Activated CD4-positive, alpha-beta T cell treated with anti-CD3 and anti-CD28 coated beads, Interleukin-2, amount 10 ng/mL, durations not matched to agents 7 days and 5 days (primary cell): Measurements from ENCODE around the gene PPARA. TPM values are rescaled to one million over a fixed set of nuclear protein-coding genes. Genes with fewer than 3 reads are reported as not detected.
"Not testable (repeated sequence)": the region's sequence is repeated elsewhere in the genome, so short reads cannot be mapped to it uniquely, and the experiment has no call there.

Source experiments
- CTCF ChIA-PET: fragments of 350-600 bp; sonication (Branson Sonifier 250); formaldehyde crosslinking; loops from one replicate; lab custom pipeline; 2021; ENCODE audit warnings: antibody characterized with exemption; lab: Charles Lee
- POLR2A ChIA-PET: fragments of 350-600 bp; sonication (Branson Sonifier 250); formaldehyde crosslinking; loops from one replicate; lab custom pipeline; 2021; ENCODE audit warnings: antibody characterized with exemption; lab: Charles Lee
- DNase-seq: peaks from one replicate; pipeline ENCODE4 v3.0.0-alpha.2; 2020
- H3K27ac Mint-ChIP-seq: one replicate; pipeline ENCODE4 v1.8.0; 2021; ENCODE audit warnings: mild to moderate bottlenecking, moderate library complexity, mixed read lengths
- H3K27me3 Mint-ChIP-seq: one replicate; pipeline ENCODE4 v1.8.0; 2021; ENCODE audit warnings: mixed read lengths
- H3K36me3 Mint-ChIP-seq: one replicate; pipeline ENCODE4 v1.8.0; 2021; ENCODE audit warnings: low read depth, mixed read lengths
- H3K4me1 Mint-ChIP-seq: one replicate; pipeline ENCODE4 v1.8.0; 2021; ENCODE audit warnings: mixed read lengths
- H3K4me3 Mint-ChIP-seq: one replicate; pipeline ENCODE4 v1.8.0; 2021; ENCODE audit warnings: mild to moderate bottlenecking, moderate library complexity, mixed read lengths
- H3K9me3 Mint-ChIP-seq: one replicate; pipeline ENCODE4 v1.8.0; 2021; ENCODE audit warnings: mixed read lengths
- total RNA-seq, 2 experiments: library from RNA; stranded (reverse); gene quantifications; one replicate each; pipeline ENCODE4 v1.2.3, GENCODE V29; 2021

The PPARA gene
- total RNA-seq, 2 experiments from 2014 or later = 9.5 to 9.7 TPM

DNA sequence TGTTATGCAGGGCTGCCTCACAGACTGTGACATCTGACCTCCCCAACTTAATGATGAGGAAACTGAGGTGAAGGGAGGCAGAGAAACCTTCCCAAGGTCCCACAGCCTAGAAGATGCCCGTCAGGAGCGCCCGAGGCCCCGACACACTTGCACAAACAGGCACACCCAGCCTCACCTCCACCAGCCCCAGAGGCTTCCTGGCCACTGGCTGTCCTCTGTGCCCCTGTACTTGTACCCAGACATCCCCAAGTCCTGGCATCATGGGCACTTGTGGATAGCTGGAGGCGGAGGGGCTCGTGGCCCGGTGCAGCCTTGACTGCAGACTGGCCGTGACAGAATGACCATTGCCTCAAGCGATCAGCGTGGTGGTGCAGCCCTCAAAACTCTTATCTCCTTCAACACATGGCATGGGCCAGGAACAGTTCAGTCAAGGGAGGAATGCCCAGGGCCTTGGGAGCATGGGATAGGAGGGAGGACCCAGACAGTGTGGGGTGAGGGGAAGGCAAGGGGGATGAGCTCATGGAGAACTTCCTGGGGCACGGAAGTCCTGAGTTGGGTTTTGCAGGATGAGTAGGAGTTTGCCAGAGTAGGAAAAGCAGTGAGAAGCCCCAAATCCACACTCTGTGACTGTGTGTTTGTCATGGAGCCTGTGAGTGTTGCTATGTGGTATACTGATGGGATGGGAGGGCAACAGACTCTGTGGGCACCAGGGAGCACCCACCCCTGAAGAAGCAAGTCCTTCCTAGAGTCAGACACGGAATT is 25.8 kb upstream of the PPARA start:
- Mint-ChIP-seq H3K36me3 (no peaks in the 10 kb centered on the region), H3K4me3 (no peak overlapping the region), H3K27me3 (no peaks in the 10 kb centered on the region), H3K27ac (no peak overlapping the region), H3K4me1 (no peaks in the 10 kb centered on the region), H3K9me3 (no peaks in the 10 kb centered on the region)
- DNase-seq = no peak
- ChIA-PET CTCF (no interaction called here), POLR2A (interaction anchor here (0.7 kb wide), 1 partner anchor 9 kb away, joined by 3 read pairs; no protein-coding TSS in a partner anchor)

DNA sequence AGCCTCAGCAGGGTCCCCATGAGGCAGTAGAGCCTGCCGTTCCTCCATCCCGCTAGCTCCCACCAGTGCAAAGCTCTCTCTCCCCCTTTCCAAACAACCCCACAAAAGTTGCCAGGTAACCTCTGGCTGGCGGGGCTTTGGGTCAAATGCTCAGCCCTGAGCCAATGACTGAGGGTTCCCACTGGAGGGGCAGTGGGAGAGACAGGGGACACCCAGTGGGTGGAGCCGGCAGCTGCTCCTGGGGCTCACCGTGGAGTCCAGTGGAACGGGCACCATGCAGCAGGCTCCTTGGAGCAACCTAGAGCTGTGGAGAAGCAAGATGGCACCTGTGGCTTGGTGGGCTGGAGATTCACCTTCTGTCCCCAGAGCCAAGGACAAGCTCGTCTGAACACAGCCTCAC is 25.0 kb upstream of the PPARA start:
- H3K9me3 Mint-ChIP-seq = no peaks in the 10 kb centered on the region
- H3K4me1 Mint-ChIP-seq = no peaks in the 10 kb centered on the region
- H3K4me3 Mint-ChIP-seq = no peak overlapping the region
- POLR2A ChIA-PET = interaction anchor here (0.6 kb wide), 1 partner anchor 152 kb away, joined by 3 read pairs; no protein-coding TSS in a partner anchor
- H3K36me3 Mint-ChIP-seq = no peaks in the 10 kb centered on the region
- no peaks in the 10 kb centered on the region for H3K27me3 Mint-ChIP-seq
- CTCF ChIA-PET = interaction anchor here (1.0 kb wide), 1 partner anchor 8 kb away, joined by 3 read pairs; no protein-coding TSS in a partner anchor
- DNase-seq = no peak
- H3K27ac Mint-ChIP-seq = no peak overlapping the region

DNA sequence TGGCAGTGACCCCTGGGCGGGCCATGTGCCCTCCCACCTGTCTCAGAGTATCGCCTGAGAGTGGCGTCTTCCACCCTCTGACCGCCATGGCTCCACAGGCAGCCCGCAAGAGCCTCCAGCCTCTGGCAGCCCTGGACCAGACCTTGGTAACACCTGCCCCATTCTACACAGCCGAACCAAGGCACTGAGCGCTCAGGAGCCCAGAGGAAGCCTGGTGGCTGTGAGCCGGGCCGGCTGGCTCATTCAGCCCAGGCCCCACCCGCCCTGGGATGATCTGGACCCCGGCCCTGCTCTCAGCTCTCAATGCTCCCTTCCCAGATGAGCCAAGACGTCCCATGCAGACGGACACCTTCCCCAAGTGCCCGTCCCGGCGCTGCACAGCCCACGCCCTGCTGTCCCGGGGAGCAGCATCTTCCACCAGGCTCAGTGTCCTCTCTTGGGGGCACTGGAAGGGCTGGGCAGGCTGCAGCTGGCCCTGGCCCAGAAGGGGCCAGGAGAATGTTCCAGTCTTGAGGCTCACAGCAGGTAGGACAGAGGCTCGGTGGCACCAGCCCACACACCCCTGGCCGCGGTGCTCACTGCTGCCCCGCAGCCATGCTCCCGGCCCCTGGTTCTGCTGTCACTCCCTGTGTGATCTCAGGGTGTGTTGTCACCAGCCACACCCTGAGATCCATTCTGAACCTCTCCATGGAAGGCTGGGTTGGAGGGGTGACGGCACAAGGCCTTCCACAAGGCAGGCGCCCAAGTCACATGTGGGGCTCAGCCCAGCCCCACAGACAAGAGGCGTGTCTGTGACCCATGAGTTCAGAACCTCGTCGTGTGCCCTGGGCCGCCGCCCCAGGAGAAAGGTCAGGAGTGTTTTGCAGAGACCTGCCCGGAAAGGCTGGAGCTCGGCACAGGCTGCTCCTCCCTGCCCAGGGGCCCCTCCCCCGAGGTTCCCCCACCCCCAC is 24.2 kb upstream of the PPARA start:
- no peaks in the 10 kb centered on the region for H3K9me3 Mint-ChIP-seq
- H3K36me3 Mint-ChIP-seq = no peaks in the 10 kb centered on the region
- no peaks in the 10 kb centered on the region for H3K4me1 Mint-ChIP-seq
- H3K27ac Mint-ChIP-seq = no peak overlapping the region
- no peak for DNase-seq
- no peaks in the 10 kb centered on the region for H3K27me3 Mint-ChIP-seq
- POLR2A ChIA-PET = interaction anchor here (0.6 kb wide), 1 partner anchor 151 kb away, joined by 3 read pairs; no protein-coding TSS in a partner anchor
- no peak overlapping the region for H3K4me3 Mint-ChIP-seq
- CTCF ChIA-PET = interaction anchor here (1.0 kb wide), 1 partner anchor 9 kb away, joined by 3 read pairs; no protein-coding TSS in a partner anchor

DNA sequence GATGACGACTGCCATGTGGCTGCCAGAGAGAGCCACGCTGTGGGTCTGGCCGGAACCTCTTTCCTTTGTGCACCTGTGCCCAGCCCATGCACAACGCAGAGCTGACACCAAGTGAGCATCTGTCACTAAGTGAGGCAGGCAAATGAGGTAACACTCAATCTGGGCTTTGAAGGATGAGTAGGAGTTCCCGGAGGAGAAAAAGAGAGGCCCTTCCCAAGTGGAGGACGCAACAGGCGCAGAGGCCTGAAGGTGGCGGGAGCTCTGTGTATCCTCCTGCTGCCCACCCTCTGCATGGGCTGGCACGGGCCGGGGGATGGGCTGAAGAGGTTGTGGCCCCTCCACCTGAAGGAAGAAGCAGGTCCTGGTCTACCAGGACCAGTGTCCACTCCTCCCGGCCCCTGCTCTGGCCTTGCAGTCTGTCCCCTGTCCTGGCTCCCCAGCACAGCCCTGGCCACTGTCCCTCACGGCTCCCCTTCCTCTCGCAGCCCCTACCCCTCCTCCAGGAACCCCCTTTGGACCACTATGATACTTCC is 23.4 kb upstream of the PPARA start:
- H3K27me3 Mint-ChIP-seq = no peaks in the 10 kb centered on the region
- H3K4me3 Mint-ChIP-seq = no peak overlapping the region
- no peak overlapping the region for H3K27ac Mint-ChIP-seq
- no peaks in the 10 kb centered on the region for H3K4me1 Mint-ChIP-seq
- ChIA-PET CTCF (no interaction called here), POLR2A (no interaction called here)
- H3K36me3 Mint-ChIP-seq = no peaks in the 10 kb centered on the region
- DNase-seq = no peak
- no peaks in the 10 kb centered on the region for H3K9me3 Mint-ChIP-seq

DNA sequence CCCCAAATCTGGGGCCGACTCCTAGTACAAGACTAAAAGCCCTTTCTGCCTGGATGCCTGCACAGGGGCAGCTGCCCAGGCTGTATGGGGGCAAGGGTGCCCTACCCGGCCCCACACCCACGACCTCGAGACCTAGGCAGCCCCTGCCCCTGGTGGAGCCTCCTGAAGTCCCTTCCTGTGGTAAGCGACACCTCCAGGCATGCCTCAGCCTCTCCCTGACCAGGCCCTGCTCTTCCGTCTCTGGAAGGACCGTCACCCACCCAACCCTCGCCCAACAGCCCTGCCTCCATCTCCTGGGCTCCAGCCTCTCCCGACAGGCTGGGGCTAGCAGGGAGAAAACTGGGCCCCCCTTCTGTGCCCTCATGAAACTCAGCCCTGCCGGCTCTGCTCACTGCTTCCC is 22.8 kb upstream of the PPARA start:
- no peaks in the 10 kb centered on the region for H3K9me3 Mint-ChIP-seq
- no peak overlapping the region for H3K27ac Mint-ChIP-seq
- H3K4me1 Mint-ChIP-seq = no peaks in the 10 kb centered on the region
- no peaks in the 10 kb centered on the region for H3K36me3 Mint-ChIP-seq
- no peak for DNase-seq
- no peaks in the 10 kb centered on the region for H3K27me3 Mint-ChIP-seq
- no peak overlapping the region for H3K4me3 Mint-ChIP-seq
- ChIA-PET POLR2A (no interaction called here), CTCF (no interaction called here)

DNA sequence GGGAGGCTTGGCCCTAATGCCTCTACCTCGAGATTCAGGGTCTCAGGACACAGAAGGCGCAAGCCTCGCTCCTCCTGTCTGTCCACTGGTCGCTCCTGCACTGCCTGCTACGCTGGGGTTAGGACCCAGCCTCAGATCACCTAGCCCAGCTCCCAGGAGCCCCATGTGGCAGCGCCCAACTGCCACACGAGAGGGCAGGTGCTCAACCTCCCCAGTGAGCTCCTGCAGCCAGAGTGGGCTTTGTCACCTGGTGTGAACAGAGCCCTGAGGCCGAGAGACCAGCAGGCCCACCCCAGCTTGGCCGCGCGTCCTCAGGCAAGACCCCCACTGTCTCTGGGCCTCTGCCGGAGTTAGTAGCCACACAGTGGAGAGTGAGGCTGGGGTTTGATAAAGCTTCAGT is 21.7 kb upstream of the PPARA start:
- CTCF ChIA-PET = no interaction called here
- H3K36me3 Mint-ChIP-seq = no peaks in the 10 kb centered on the region
- no peaks in the 10 kb centered on the region for H3K4me1 Mint-ChIP-seq
- H3K4me3 Mint-ChIP-seq = no peak overlapping the region
- POLR2A ChIA-PET = no interaction called here
- H3K27ac Mint-ChIP-seq = no peak overlapping the region
- DNase-seq = no peak
- no peaks in the 10 kb centered on the region for H3K27me3 Mint-ChIP-seq
- no peaks in the 10 kb centered on the region for H3K9me3 Mint-ChIP-seq

DNA sequence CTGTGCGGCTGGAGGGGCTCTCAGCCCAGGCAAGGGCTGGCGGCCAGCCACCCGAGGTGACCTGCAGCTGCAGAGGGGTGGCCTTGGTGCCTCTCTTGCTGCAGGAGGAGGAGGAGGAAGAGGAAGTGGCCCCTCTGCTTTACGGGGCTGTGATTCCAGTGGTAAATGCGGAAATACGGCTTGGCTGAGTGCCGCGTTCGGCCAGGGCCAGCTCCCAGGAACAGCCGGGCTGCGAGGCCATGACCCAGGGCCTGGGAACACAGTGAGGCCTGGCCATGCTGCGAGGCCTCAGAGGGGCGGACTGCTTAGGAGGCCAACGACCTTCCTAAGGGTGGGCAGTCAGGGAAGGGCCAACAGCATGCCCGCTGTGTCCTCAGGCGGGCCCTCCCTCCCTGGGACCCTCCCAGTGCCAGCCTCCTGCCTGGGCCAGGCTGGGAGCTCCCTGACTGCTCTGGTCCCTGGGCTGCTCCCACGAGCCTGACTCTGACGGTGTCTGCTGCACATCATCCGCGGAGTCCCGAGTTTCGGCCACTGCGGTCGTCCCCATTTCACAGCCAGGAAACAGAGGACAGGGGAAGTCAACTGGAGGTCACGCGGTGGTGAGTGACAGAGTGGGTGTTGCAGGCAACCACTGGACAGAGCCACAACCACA is 20.8 kb upstream of the PPARA start:
- no peak for DNase-seq
- Mint-ChIP-seq H3K4me3 (no peak overlapping the region), H3K4me1 (no peaks in the 10 kb centered on the region), H3K36me3 (no peaks in the 10 kb centered on the region), H3K27me3 (no peaks in the 10 kb centered on the region), H3K27ac (no peak overlapping the region), H3K9me3 (no peaks in the 10 kb centered on the region)
- POLR2A ChIA-PET = no interaction called here
- CTCF ChIA-PET = no interaction called here

DNA sequence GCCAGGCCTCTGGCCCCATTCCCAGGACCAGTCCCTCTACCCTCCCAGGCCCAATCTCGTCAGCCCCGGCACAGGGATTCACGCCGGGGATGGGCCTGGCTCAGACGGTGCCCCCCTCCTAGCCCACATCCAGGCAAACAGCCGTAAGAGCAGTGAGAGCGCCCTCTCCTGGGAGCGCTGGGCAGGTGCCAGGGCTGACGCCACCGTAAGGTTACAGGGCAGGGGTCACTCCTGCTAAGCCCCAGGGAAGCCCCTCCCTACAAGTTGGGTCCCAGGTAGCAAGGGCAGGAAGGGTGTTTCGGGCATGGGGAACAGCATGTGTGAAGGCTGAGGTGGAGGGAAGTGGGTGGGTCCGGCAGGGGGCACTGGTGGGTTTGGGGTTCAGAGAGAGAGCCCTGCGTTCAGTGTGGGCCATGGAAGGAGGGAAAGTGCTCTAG is 19.2 kb upstream of the PPARA start:
- H3K9me3 Mint-ChIP-seq = no peaks in the 10 kb centered on the region
- no peak overlapping the region for H3K27ac Mint-ChIP-seq
- POLR2A ChIA-PET = no interaction called here
- no peak overlapping the region for H3K4me3 Mint-ChIP-seq
- H3K27me3 Mint-ChIP-seq = no peaks in the 10 kb centered on the region
- H3K4me1 Mint-ChIP-seq = no peaks in the 10 kb centered on the region
- CTCF ChIA-PET = no interaction called here
- DNase-seq = no peak
- no peaks in the 10 kb centered on the region for H3K36me3 Mint-ChIP-seq

DNA sequence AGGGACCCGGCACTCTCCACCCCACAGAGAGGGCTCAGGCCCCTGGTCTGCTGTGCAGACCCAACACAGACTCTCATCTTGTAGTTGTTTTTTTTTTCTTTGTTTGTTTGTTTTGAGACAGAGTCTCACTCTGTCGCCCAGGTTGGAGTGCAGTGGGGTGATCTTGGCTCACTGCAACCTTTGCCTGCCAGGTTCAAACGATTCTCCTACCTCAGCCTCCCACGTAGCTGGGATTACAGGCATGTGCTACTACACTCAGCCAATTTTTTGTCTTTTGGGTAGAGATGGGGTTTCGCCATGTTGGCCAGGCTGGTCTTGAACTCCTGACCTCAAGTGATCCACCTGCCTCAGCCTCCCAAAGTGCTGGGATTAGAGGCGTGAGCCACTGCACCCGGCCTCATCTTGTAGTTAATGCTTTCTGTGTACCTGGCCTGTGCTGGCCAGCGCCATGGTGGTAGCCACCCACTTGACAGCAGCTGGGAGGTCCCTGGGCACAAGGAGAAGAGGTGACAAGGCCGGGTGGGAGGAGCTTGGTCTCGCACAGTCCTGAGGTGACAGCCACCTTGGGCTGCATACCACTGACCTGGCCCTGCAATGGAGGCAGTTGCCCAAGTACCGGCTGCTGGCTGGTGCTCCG is 18.0 kb upstream of the PPARA start:
- H3K27me3 Mint-ChIP-seq, H3K4me3 Mint-ChIP-seq, H3K9me3 Mint-ChIP-seq, POLR2A ChIA-PET, DNase-seq, H3K27ac Mint-ChIP-seq, H3K36me3 Mint-ChIP-seq, H3K4me1 Mint-ChIP-seq: not testable (repeated sequence)
- CTCF ChIA-PET = interaction anchor here (1.5 to 1.6 kb wide), 2 partner anchors 15 to 126 kb away, joined by 3 read pairs; no protein-coding TSS in a partner anchor

DNA sequence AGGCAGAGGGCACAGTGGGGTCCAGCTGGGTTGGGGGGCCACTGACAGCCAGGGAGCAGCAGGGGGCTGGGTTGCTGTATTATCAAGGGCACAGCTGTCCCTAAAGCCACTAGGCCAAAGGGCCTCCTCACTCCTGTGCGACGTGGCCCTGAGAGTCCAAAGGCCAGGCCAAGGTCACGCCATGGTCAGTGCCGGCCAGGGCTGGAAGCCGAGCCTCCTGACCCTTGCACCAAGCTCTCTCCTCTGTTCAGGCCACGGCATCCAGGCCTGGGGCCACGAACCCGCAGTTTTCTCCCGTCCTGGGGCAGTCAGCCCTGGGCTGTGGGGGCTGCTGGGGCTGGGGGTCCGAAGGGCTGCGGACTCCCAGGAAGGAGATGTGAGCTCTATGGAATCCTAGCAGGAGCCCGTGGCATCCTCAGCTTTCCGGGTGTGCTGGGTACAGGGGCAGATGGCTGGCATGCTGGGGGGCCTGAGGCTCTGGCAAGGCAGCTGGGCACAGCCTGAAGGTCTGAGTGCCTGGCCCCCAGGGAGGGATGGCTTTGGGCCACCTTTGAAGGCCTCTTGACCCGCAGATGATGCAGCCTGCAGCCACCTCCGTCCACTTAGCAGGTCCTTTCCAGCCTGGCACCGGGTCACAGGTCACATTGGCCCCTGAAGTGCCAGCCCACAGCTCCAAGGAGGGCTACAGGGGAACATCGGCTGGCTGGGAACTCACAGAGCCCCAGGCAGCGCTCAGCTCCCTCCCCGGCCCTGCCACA is 17.3 kb upstream of the PPARA start:
- DNase-seq = no peak
- ChIA-PET POLR2A (interaction anchor here (0.6 kb wide), 1 partner anchor 9 kb away, joined by 3 read pairs; no protein-coding TSS in a partner anchor), CTCF (interaction anchor here (1.4 to 1.6 kb wide), 3 partner anchors 11 to 127 kb away, joined by 3 to 4 read pairs (median 3); no protein-coding TSS in a partner anchor)

DNA sequence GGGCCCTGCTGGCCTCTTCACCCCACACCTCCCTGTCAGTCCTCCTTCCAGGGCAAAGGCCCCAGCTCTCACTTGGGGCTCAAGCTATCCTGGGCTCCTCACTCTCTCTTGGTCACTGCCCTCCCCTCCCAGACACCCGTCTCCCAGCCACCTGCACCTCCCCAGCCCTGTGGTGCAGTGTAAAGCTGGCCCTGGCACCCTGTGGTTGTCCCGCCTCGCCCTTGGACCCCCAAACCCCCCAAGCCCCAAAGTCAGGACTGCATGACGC is 16.8 kb upstream of the PPARA start:
- no peaks in the 10 kb centered on the region for H3K27me3 Mint-ChIP-seq
- POLR2A ChIA-PET = interaction anchor here (0.6 kb wide), 1 partner anchor 9 kb away, joined by 3 read pairs; no protein-coding TSS in a partner anchor

More for the DNA sequence above, 17.3 kb upstream of the PPARA start:
- Mint-ChIP-seq H3K4me1 (no peaks in the 10 kb centered on the region), H3K9me3 (no peaks in the 10 kb centered on the region), H3K36me3 (no peaks in the 10 kb centered on the region), H3K4me3 (no peak overlapping the region), H3K27ac (no peak overlapping the region), H3K27me3 (no peaks in the 10 kb centered on the region)

More for the DNA sequence above, 16.8 kb upstream of the PPARA start:
- H3K9me3 Mint-ChIP-seq = no peaks in the 10 kb centered on the region
- H3K36me3 Mint-ChIP-seq = no peaks in the 10 kb centered on the region
- H3K4me3 Mint-ChIP-seq = no peak overlapping the region
- H3K27ac Mint-ChIP-seq = no peak overlapping the region
- CTCF ChIA-PET = interaction anchor here (1.4 to 1.6 kb wide), 3 partner anchors 12 to 127 kb away, joined by 3 to 4 read pairs (median 3); no protein-coding TSS in a partner anchor
- no peak for DNase-seq
- no peaks in the 10 kb centered on the region for H3K4me1 Mint-ChIP-seq
